Endodermal cell (in vitro differentiated cells): Measurements from ENCODE around the gene PRKCB. TPM values are rescaled to one million over a fixed set of nuclear protein-coding genes. Genes with fewer than 3 reads are reported as not detected.

Experiments used
- DNase-seq: peaks from one replicate; pipeline ENCODE4 v3.0.0-alpha.2; 2017
- H3K27ac ChIP-seq: 2 replicates; pipeline ENCODE4 v1.5.1; 2013; ENCODE audit warnings: mild to moderate bottlenecking, low read depth, low read length, moderate library complexity
- H3K27me3 ChIP-seq: 2 replicates; pipeline ENCODE4 v1.6.1; 2013; ENCODE audit warnings: mild to moderate bottlenecking, low read length, moderate library complexity; ENCODE audit not compliant: insufficient read depth, control insufficient read depth, poor library complexity, severe bottlenecking
- H3K36me3 ChIP-seq: 2 replicates; pipeline ENCODE4 v1.7.0; 2013; ENCODE audit warnings: mild to moderate bottlenecking, low read length, moderate library complexity; ENCODE audit not compliant: control insufficient read depth, insufficient read depth
- H3K4me1 ChIP-seq: one replicate; pipeline ENCODE4 v1.7.0; 2013; ENCODE audit warnings: low read length; ENCODE audit not compliant: control insufficient read depth, insufficient read depth
- H3K4me3 ChIP-seq: 2 replicates; pipeline ENCODE4 v1.5.1; 2013; ENCODE audit warnings: mild to moderate bottlenecking, low read length, moderate library complexity
- H3K9ac ChIP-seq: 2 replicates; pipeline ENCODE4 v1.6.1; 2013; ENCODE audit warnings: mild to moderate bottlenecking, low read length, moderate library complexity; ENCODE audit not compliant: poor library complexity, severe bottlenecking; ENCODE audit errors: extremely low read depth
- H3K9me3 ChIP-seq: 2 replicates; pipeline ENCODE4 v1.6.1; 2013; ENCODE audit warnings: mild to moderate bottlenecking, low read length, moderate library complexity; ENCODE audit not compliant: control insufficient read depth
- H3K27ac Mint-ChIP-seq: 2 replicates; pipeline ENCODE4 v1.8.0; 2020; ENCODE audit warnings: mixed read lengths
- H3K27me3 Mint-ChIP-seq: 2 replicates; pipeline ENCODE4 v1.8.0; 2021; ENCODE audit warnings: mild to moderate bottlenecking, mixed read lengths; ENCODE audit not compliant: insufficient read depth
- H3K36me3 Mint-ChIP-seq: 2 replicates; pipeline ENCODE4 v1.8.0; 2020; ENCODE audit warnings: low read depth, mixed read lengths
- H3K4me1 Mint-ChIP-seq: 2 replicates; pipeline ENCODE4 v1.8.0; 2020; ENCODE audit warnings: mixed read lengths
- H3K4me3 Mint-ChIP-seq: 2 replicates; pipeline ENCODE4 v1.8.0; 2020; ENCODE audit warnings: mild to moderate bottlenecking, moderate library complexity, mixed read lengths
- H3K9me3 Mint-ChIP-seq: 2 replicates; pipeline ENCODE4 v1.8.0; 2020; ENCODE audit warnings: mild to moderate bottlenecking, mixed read lengths
- CTCF ChIP-seq: fragments of 200-600 bp; sonication (generic); conservative IDR thresholded peaks from 2 replicates; pipeline ENCODE4 v1.5.0; 2021; ENCODE audit warnings: antibody characterized with exemption, mild to moderate bottlenecking
- WGBS, 2 experiments: methylation state at CpG; one replicate each; pipeline versions ENCODE4 v1.1.5 to v1.1.7; 2013; ENCODE audit warnings: missing lambda C conversion rate in 2 of 2, mixed read lengths in 1 of 2; ENCODE audit not compliant: insufficient coverage in 1 of 2, insufficient read length in 1 of 2; 5-methylcytosine and 5-hydroxymethylcytosine counted together
- total RNA-seq, 2 donors: library from RNA; stranded (reverse); fragmentation: NEBNext Ultra II Directional in 1 of 2; extraction: Animal tissue kit (Norgen Biotek cat#: 25700) in 1 of 2; gene quantifications; 2 replicates in 1 of 2; 3 replicates in 1 of 2; pipeline ENCODE4 v1.2.1, GENCODE V29; 2021

The PRKCB gene
- total RNA-seq, 2 donors from 2014 or later, result 0.38 to 1.1 TPM

- no peak for TF ChIP-seq CTCF
- no peak for DNase-seq
- Mint-ChIP-seq H3K4me1 (no peaks in the 10 kb centered on the region), H3K4me3 (no peak overlapping the region), H3K9me3 (no peaks in the 10 kb centered on the region), H3K36me3 (no peaks in the 10 kb centered on the region), H3K27ac (no peak overlapping the region), H3K27me3 (peaks cover 89% of the 10 kb centered on the region)
- H3K9me3 ChIP-seq, result no peaks in the 10 kb centered on the region
- WGBS, 2 experiments, result 50 to 75% methylated on average over 1 to 3 of the region's 3 CpGs
- H3K4me3 ChIP-seq, result no peak overlapping the region
- H3K27ac ChIP-seq, result no peak overlapping the region
- no peaks in the 10 kb centered on the region for H3K4me1 ChIP-seq
- H3K9ac ChIP-seq, result no peak overlapping the region
- H3K27me3 ChIP-seq, result peaks cover 38% of the 10 kb centered on the region
- H3K36me3 ChIP-seq, result no peaks in the 10 kb centered on the region
These were observed 36.1 kb downstream of the PRKCB start for GRCh38 chr16:23871924-23872323.

GRCh38 chr16:23874613-23875294 lies 39.0 kb downstream of the PRKCB start:
- H3K36me3 Mint-ChIP-seq, result no peaks in the 10 kb centered on the region
- no peak overlapping the region for H3K4me3 Mint-ChIP-seq
- H3K27me3 Mint-ChIP-seq, result peaks cover 69% of the 10 kb centered on the region
- TF ChIP-seq CTCF, result no peak
- 78% methylated on average over 4 of the region's 5 CpGs; no CpG with 5 or more reads in 1 of the 2 experiments for WGBS, 2 experiments
- no peak overlapping the region for H3K27ac ChIP-seq
- H3K9me3 ChIP-seq, result no peaks in the 10 kb centered on the region
- no peak overlapping the region for H3K27ac Mint-ChIP-seq
- H3K27me3 ChIP-seq, result peaks cover 18% of the 10 kb centered on the region
- H3K4me1 Mint-ChIP-seq, result no peaks in the 10 kb centered on the region
- H3K4me3 ChIP-seq, result no peak overlapping the region
- H3K9me3 Mint-ChIP-seq, result no peaks in the 10 kb centered on the region
- H3K36me3 ChIP-seq, result no peaks in the 10 kb centered on the region
- H3K4me1 ChIP-seq, result no peaks in the 10 kb centered on the region
- H3K9ac ChIP-seq, result no peak overlapping the region
- no peak for DNase-seq

- Mint-ChIP-seq H3K36me3 (no peaks in the 10 kb centered on the region), H3K27ac (no peak overlapping the region), H3K27me3 (peaks cover 53% of the 10 kb centered on the region), H3K9me3 (no peaks in the 10 kb centered on the region), H3K4me1 (no peaks in the 10 kb centered on the region), H3K4me3 (no peak overlapping the region)
- Histone ChIP-seq H3K27me3 (peaks cover 7% of the 10 kb centered on the region), H3K27ac (no peak overlapping the region), H3K4me3 (no peak overlapping the region), H3K9me3 (no peaks in the 10 kb centered on the region), H3K36me3 (no peaks in the 10 kb centered on the region), H3K9ac (no peak overlapping the region), H3K4me1 (peaks cover 4% of the 10 kb centered on the region)
- TF ChIP-seq CTCF, result no peak
- 87 to 100% methylated on average over 2 to 6 of the region's 6 CpGs for WGBS, 2 experiments
- no peak for DNase-seq
These were observed 40.6 kb downstream of the PRKCB start for GRCh38 chr16:23876256-23876896.
